Spinal cord (tissue), 10 donors: ENCODE data around the gene MAP2K6. TPM values are rescaled to one million over a fixed set of nuclear protein-coding genes. Genes with fewer than 3 reads are reported as not detected.

Source experiments
- DNase-seq, 6 donors: peaks; one replicate each; pipeline versions ENCODE4 v3.0.0 to v3.0.0-alpha.2; 2013 to 2015; ENCODE audit warnings: low spot score in 6 of 6, low read depth in 4 of 6
- H3K27ac ChIP-seq: one replicate; pipeline ENCODE4 v1.5.1; 2013; ENCODE audit warnings: low read depth, low read length, control low read depth
- H3K27me3 ChIP-seq: one replicate; pipeline ENCODE4 v1.6.1; 2013; ENCODE audit warnings: low read length; ENCODE audit not compliant: control insufficient read depth, insufficient read depth
- H3K36me3 ChIP-seq: one replicate; pipeline ENCODE4 v1.6.1; 2013; ENCODE audit warnings: low read length; ENCODE audit not compliant: control insufficient read depth, insufficient read depth
- H3K4me1 ChIP-seq: one replicate; pipeline ENCODE4 v1.6.1; 2013; ENCODE audit warnings: low read length; ENCODE audit not compliant: control insufficient read depth, insufficient read depth
- H3K4me3 ChIP-seq: one replicate; pipeline ENCODE4 v1.5.1; 2013; ENCODE audit warnings: low read depth, low read length, control low read depth
- H3K9me3 ChIP-seq: one replicate; pipeline ENCODE4 v1.6.1; 2013; ENCODE audit warnings: low read length; ENCODE audit not compliant: control insufficient read depth, insufficient read depth
- WGBS: methylation state at CpG from one replicate; pipeline ENCODE4 v1.1.5; 2013; ENCODE audit warnings: missing lambda C conversion rate; ENCODE audit not compliant: insufficient coverage; 5-methylcytosine and 5-hydroxymethylcytosine counted together
- polyA plus RNA-seq, 2 donors: library from polyadenylated mRNA; unstranded; fragments of 120-200 nt; gene quantifications; one replicate each; pipeline ENCODE4 v1.2.1, GENCODE V29; 2013; ENCODE audit not compliant: insufficient read length in 2 of 2
- total RNA-seq, 2 donors: library from RNA; depleted of rRNA in 1 of 2; stranded (reverse); fragments of 120-200 nt in 1 of 2; fragments of >200 nt in 1 of 2; gene quantifications; one replicate each; pipeline versions ENCODE4 v1.2.3 to v1.2.4, GENCODE V29; 2013 to 2014
- donor health status: healthy.

Gene MAP2K6
- total and polyA plus RNA-seq, 4 donors, result 11.5 to 32.5 (median 17.9) TPM

GRCh38 chr17:69500911-69501429 is 86.5 kb downstream of the MAP2K6 start:
- peak in 3 of 6 donors; percentile 17 to 92 (median 82) for DNase-seq
- peaks cover 6% of the 10 kb centered on the region for H3K4me1 ChIP-seq
- 33% methylated on average over 7 of the region's 9 CpGs for WGBS
- peak overlapping the region; percentile 47 for H3K27ac ChIP-seq
- no peaks in the 10 kb centered on the region for H3K36me3 ChIP-seq
- H3K4me3 ChIP-seq, result no peak overlapping the region
- H3K9me3 ChIP-seq, result no peaks in the 10 kb centered on the region
- no peaks in the 10 kb centered on the region for H3K27me3 ChIP-seq

GRCh38 chr17:69501591-69502468 is 87.3 kb downstream of the MAP2K6 start:
- peak overlapping the region; percentile 47 for H3K27ac ChIP-seq
- WGBS, result 17% methylated on average over 6 of the region's 14 CpGs
- DNase-seq, result peak in 5 of 6 donors; percentile 25 to 86 (median 40)
- peak overlapping the region; percentile 16 for H3K4me3 ChIP-seq
- no peaks in the 10 kb centered on the region for H3K9me3 ChIP-seq
- H3K27me3 ChIP-seq, result no peaks in the 10 kb centered on the region
- H3K36me3 ChIP-seq, result no peaks in the 10 kb centered on the region
- H3K4me1 ChIP-seq, result peaks cover 6% of the 10 kb centered on the region

GRCh38 chr17:69503711-69504110 is 89.2 kb downstream of the MAP2K6 start:
- Histone ChIP-seq H3K9me3 (no peaks in the 10 kb centered on the region), H3K4me3 (no peak overlapping the region), H3K27ac (no peak overlapping the region), H3K36me3 (no peaks in the 10 kb centered on the region), H3K4me1 (peaks cover 6% of the 10 kb centered on the region), H3K27me3 (no peaks in the 10 kb centered on the region)
- 82% methylated on average over 3 of the region's 5 CpGs for WGBS
- DNase-seq, result no peak

- no peak overlapping the region for H3K4me3 ChIP-seq
- H3K9me3 ChIP-seq, result no peaks in the 10 kb centered on the region
- 93% methylated on average over 2 of the region's 3 CpGs for WGBS
- DNase-seq, result no peak
- H3K27me3 ChIP-seq, result no peaks in the 10 kb centered on the region
- H3K4me1 ChIP-seq, result peaks cover 2% of the 10 kb centered on the region
- H3K36me3 ChIP-seq, result no peaks in the 10 kb centered on the region
- H3K27ac ChIP-seq, result no peak overlapping the region
These were observed 91.2 kb downstream of the MAP2K6 start for GRCh38 chr17:69505740-69506139.

- Histone ChIP-seq H3K27me3 (no peaks in the 10 kb centered on the region), H3K4me1 (no peaks in the 10 kb centered on the region), H3K36me3 (no peaks in the 10 kb centered on the region), H3K27ac (no peak overlapping the region), H3K9me3 (no peaks in the 10 kb centered on the region), H3K4me3 (no peak overlapping the region)
- DNase-seq, result no peak
- WGBS, result no CpG with 5 or more reads among the region's 1 CpG
These were observed 92.0 kb downstream of the MAP2K6 start for GRCh38 chr17:69506489-69506888.

GRCh38 chr17:69508814-69509213 is 94.3 kb downstream of the MAP2K6 start:
- Histone ChIP-seq H3K9me3 (no peaks in the 10 kb centered on the region), H3K4me1 (no peaks in the 10 kb centered on the region), H3K4me3 (no peak overlapping the region), H3K27ac (no peak overlapping the region), H3K27me3 (no peaks in the 10 kb centered on the region), H3K36me3 (no peaks in the 10 kb centered on the region)
- DNase-seq, result no peak
- WGBS, result no CpG with 5 or more reads among the region's 1 CpG

GRCh38 chr17:69511250-69511649 is 96.8 kb downstream of the MAP2K6 start:
- H3K27ac ChIP-seq, result no peak overlapping the region
- H3K36me3 ChIP-seq, result no peaks in the 10 kb centered on the region
- H3K4me1 ChIP-seq, result no peaks in the 10 kb centered on the region
- 8% methylated on average over 4 of the region's 7 CpGs for WGBS
- no peaks in the 10 kb centered on the region for H3K9me3 ChIP-seq
- DNase-seq, result peak in 2 of 6 donors; percentile 20 to 33
- H3K4me3 ChIP-seq, result no peak overlapping the region
- no peaks in the 10 kb centered on the region for H3K27me3 ChIP-seq

- WGBS, result 86% methylated on average over 1 of the region's 5 CpGs
- peaks cover 2% of the 10 kb centered on the region for H3K36me3 ChIP-seq
- H3K27me3 ChIP-seq, result no peaks in the 10 kb centered on the region
- no peak overlapping the region for H3K27ac ChIP-seq
- no peaks in the 10 kb centered on the region for H3K4me1 ChIP-seq
- no peak for DNase-seq
- H3K9me3 ChIP-seq, result no peaks in the 10 kb centered on the region
- H3K4me3 ChIP-seq, result no peak overlapping the region
These were observed 98.4 kb downstream of the MAP2K6 start for GRCh38 chr17:69512946-69513345.

GRCh38 chr17:69516225-69516624 is 101.7 kb downstream of the MAP2K6 start:
- no CpG with 5 or more reads among the region's 2 CpGs for WGBS
- Histone ChIP-seq H3K27ac (no peak overlapping the region), H3K9me3 (no peaks in the 10 kb centered on the region), H3K4me3 (no peak overlapping the region), H3K36me3 (peaks cover 2% of the 10 kb centered on the region), H3K27me3 (no peaks in the 10 kb centered on the region), H3K4me1 (no peaks in the 10 kb centered on the region)
- DNase-seq, result no peak

- WGBS, result 92% methylated on average over 2 of the region's 2 CpGs
- H3K4me1 ChIP-seq, result no peaks in the 10 kb centered on the region
- H3K27ac ChIP-seq, result no peak overlapping the region
- peaks cover 4% of the 10 kb centered on the region for H3K36me3 ChIP-seq
- H3K4me3 ChIP-seq, result no peak overlapping the region
- no peaks in the 10 kb centered on the region for H3K9me3 ChIP-seq
- H3K27me3 ChIP-seq, result no peaks in the 10 kb centered on the region
- no peak for DNase-seq
These were observed 102.4 kb downstream of the MAP2K6 start for GRCh38 chr17:69516911-69517310.
